RWPE1 (cell line): ENCODE results near the gene TEX51.

Experiments
- CTCF ChIA-PET: fragments of 350-600 bp; sonication (Branson Sonifier 250); formaldehyde crosslinking; extraction: SDS; loops from one replicate; lab custom pipeline; 2021; lab: Yijun Ruan, JAX
- POLR2A ChIA-PET: fragments of 400-600 bp; formaldehyde crosslinking; extraction: SDS; loops from one replicate; lab custom pipeline; 2020; ENCODE audit warnings: antibody characterized with exemption; ENCODE audit not compliant: low non-redundant PET; lab: Yijun Ruan, JAX
- DNase-seq: peaks from one replicate; pipeline ENCODE4 v3.0.0; 2012; ENCODE audit warnings: low spot score
- H3K27ac ChIP-seq: fragments of 450-650 bp; 2 replicates; pipeline ENCODE4 v1.5.1; 2017
- CTCF ChIP-seq: fragments of 450-650 bp; conservative IDR thresholded peaks from 2 replicates; pipeline ENCODE4 v1.5.1; 2017; ENCODE audit warnings: low read depth, mild to moderate bottlenecking

Gene TEX51

GRCh38 chr2:126934809-126935208, 36.1 kb downstream of the TEX51 start:
- H3K27ac ChIP-seq: no peak overlapping the region
- ChIA-PET POLR2A (no interaction called here), CTCF (no interaction called here)
- no peak for DNase-seq
- no peak for TF ChIP-seq CTCF

GRCh38 chr2:126935774-126936173, 37.1 kb downstream of the TEX51 start:
- no peak for DNase-seq
- H3K27ac ChIP-seq: no peak overlapping the region
- ChIA-PET POLR2A (no interaction called here), CTCF (interaction anchor here (0.6 kb wide), 1 partner anchor 35 kb away, joined by 3 read pairs; no protein-coding TSS in a partner anchor)
- TF ChIP-seq CTCF: no peak

GRCh38 chr2:126936219-126936723, 37.6 kb downstream of the TEX51 start:
- no peak for TF ChIP-seq CTCF
- DNase-seq: no peak
- ChIA-PET CTCF (no interaction called here), POLR2A (no interaction called here)
- no peak overlapping the region for H3K27ac ChIP-seq

GRCh38 chr2:126940331-126940730, 41.6 kb downstream of the TEX51 start:
- H3K27ac ChIP-seq: no peak overlapping the region
- POLR2A ChIA-PET: no interaction called here
- DNase-seq: no peak
- CTCF ChIA-PET: no interaction called here
- no peak for TF ChIP-seq CTCF

- no peak overlapping the region for H3K27ac ChIP-seq
- CTCF ChIA-PET: no interaction called here
- POLR2A ChIA-PET: no interaction called here
- no peak for DNase-seq
- no peak for TF ChIP-seq CTCF
Observed at GRCh38 chr2:126942427-126943203, 43.9 kb downstream of the TEX51 start.

- ChIA-PET CTCF (no interaction called here), POLR2A (no interaction called here)
- DNase-seq: no peak
- no peak overlapping the region for H3K27ac ChIP-seq
- TF ChIP-seq CTCF: no peak
Observed at GRCh38 chr2:126943612-126944348, 45.1 kb downstream of the TEX51 start.
